ENCODE measurements around the gene PYGB. TPM values are rescaled to one million over a fixed set of nuclear protein-coding genes. Genes with fewer than 3 reads are reported as not detected.

The PYGB gene
- total and polyA plus RNA-seq, 2 experiments from 2014 or later, result 45.3 to 61.1 TPM

DNA sequence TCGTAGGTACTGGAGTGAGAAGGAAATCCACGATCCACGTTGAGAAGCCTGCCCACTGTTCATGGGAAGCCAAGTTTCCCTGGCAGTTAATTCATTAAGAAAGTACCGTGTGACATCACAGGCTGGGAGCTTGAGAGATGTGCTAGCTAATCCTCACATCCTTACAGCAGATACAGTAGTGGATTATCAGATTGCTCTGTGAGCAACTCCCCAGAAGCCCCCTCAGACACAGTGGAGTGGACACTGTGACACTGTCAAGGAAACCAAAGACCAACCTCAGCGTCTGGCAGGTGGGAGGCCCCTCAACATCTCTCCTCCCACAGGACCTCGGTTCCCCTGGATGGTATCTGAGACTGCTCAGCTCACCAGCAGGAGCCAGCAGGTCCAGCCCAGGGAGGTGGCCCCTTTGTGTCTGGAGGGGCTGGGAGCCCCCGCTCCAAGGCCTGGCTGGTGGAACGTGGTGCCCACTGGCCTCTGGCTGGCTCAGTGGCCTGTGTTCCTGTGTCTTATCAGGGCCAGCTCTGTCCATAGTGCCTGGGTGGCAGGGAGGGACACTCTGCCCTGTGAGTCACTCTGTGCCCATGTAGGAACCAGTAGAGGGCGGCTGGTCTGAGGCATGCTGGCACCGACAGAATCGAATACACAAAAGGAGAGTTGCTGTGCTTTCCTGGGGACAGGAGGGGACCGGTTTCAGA is 7.2 kb downstream of the PYGB start:
- Histone ChIP-seq H3K9me2 (replicated peaks; ENCODE audit: insufficient read depth) (no peaks in the 10 kb centered on the region), H3K9me3 (ENCODE audit: low read depth) (no peaks in the 10 kb centered on the region), H4K20me1 (ENCODE audit: insufficient read depth, poor library complexity, severe bottlenecking) (peaks cover 10% of the 10 kb centered on the region), H2AFZ (no peak overlapping the region), H3K27me3 (no peaks in the 10 kb centered on the region), H3K4me3 (no peak overlapping the region), H3K27ac (no peak overlapping the region), H3K4me1 (ENCODE audit: insufficient read depth) (peaks cover 23% of the 10 kb centered on the region), H3K79me2 (peaks cover 91% of the 10 kb centered on the region), H3K36me3 (replicated peaks; ENCODE audit: insufficient read depth, low read depth) (no peaks in the 10 kb centered on the region), H3K4me2 (no peak overlapping the region)
- WGBS (ENCODE audit: low lambda C conversion rate, missing lambda C conversion rate), result 77% methylated on average over 12 of the region's 12 CpGs
- TF ChIP-seq EZH2phosphoT487 (IDR thresholded peaks at IDR 0.05; ENCODE audit: low read depth, severe bottlenecking, unreplicated experiment), result no peak
- TF ChIP-seq, protein P1, sequence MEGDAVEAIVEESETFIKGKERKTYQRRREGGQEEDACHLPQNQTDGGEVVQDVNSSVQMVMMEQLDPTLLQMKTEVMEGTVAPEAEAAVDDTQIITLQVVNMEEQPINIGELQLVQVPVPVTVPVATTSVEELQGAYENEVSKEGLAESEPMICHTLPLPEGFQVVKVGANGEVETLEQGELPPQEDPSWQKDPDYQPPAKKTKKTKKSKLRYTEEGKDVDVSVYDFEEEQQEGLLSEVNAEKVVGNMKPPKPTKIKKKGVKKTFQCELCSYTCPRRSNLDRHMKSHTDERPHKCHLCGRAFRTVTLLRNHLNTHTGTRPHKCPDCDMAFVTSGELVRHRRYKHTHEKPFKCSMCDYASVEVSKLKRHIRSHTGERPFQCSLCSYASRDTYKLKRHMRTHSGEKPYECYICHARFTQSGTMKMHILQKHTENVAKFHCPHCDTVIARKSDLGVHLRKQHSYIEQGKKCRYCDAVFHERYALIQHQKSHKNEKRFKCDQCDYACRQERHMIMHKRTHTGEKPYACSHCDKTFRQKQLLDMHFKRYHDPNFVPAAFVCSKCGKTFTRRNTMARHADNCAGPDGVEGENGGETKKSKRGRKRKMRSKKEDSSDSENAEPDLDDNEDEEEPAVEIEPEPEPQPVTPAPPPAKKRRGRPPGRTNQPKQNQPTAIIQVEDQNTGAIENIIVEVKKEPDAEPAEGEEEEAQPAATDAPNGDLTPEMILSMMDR (IDR thresholded peaks at IDR 0.05; ENCODE audit: poor library complexity), result no peak
- TF ChIP-seq EZH2 (IDR thresholded peaks at IDR 0.05; ENCODE audit: borderline replicate concordance), result no peak
- no peak for DNase-seq (ENCODE audit: low spot score)

DNA sequence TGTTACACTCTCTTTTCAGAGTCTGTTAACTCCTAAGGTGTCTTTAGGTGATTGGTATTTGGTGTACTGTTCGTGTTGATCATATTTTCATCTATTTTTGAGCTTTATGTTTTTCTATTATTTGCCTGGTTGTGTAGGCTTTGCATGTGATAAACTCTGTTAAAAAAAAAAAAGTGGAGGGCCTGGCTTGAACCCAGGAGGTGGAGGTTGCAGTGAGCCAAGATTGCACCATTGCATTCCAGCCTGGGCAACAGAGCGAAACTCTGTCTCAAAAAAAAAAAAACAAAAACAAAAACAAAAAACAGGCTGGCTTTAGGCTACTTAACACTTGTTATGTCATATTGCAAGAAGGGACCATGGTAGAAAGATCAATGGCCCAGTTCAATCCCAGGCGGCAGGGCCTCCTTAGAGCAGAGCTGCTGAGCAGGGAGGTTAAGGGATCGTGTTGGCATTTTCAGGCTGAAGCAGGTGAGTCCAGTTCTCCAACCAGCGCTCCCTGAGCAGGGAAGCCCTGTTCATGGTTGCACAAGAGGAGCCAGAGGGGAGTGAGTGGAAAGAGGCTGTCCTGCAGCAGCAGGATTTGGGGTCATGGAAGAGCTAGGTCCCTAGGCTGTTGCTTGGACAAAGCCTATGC is 8.5 kb downstream of the PYGB start:
- 90% methylated on average over 5 of the region's 5 CpGs for WGBS (ENCODE audit: low lambda C conversion rate, missing lambda C conversion rate)

DNA sequence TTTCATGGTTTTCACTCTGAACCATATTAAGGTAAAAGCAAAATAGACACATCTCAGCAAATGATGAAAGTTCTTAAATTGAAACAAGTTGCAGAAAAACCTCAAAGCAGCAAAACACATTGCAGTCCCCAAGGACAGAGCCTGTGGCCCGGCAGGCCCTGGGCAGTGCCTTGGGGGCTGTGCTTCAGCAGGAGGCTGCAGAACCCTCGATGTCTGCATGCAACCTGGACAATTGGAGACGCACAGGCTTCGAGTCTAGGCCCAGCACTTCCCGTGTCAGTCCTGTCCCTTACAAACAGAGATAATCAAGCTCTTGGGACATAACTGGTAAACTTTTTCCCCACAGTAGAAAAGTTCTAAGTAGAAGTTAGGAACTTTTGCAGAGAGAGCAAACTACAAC is 9.2 kb downstream of the PYGB start:
- peaks cover 15% of the 10 kb centered on the region for H3K4me1 ChIP-seq (ENCODE audit: insufficient read depth)
- no peak for TF ChIP-seq EZH2 (IDR thresholded peaks at IDR 0.05; ENCODE audit: borderline replicate concordance)
- TF ChIP-seq, protein P1 (IDR thresholded peaks at IDR 0.05; ENCODE audit: poor library complexity), result no peak
- TF ChIP-seq EZH2phosphoT487 (IDR thresholded peaks at IDR 0.05; ENCODE audit: low read depth, severe bottlenecking, unreplicated experiment), result no peak
- H3K4me2 ChIP-seq, result no peak overlapping the region
- DNase-seq (ENCODE audit: low spot score), result no peak
- H2AFZ ChIP-seq, result no peak overlapping the region
- H3K79me2 ChIP-seq, result peaks cover 71% of the 10 kb centered on the region
- no peak overlapping the region for H3K27ac ChIP-seq
- no peaks in the 10 kb centered on the region for H3K27me3 ChIP-seq
- WGBS (ENCODE audit: low lambda C conversion rate, missing lambda C conversion rate), result 91% methylated on average over 5 of the region's 5 CpGs
- no peaks in the 10 kb centered on the region for H3K9me2 ChIP-seq (replicated peaks; ENCODE audit: insufficient read depth)
- H4K20me1 ChIP-seq (ENCODE audit: insufficient read depth, poor library complexity, severe bottlenecking), result peaks cover 8% of the 10 kb centered on the region
- no peak overlapping the region for H3K4me3 ChIP-seq
- no peaks in the 10 kb centered on the region for H3K36me3 ChIP-seq (replicated peaks; ENCODE audit: insufficient read depth, low read depth)
- no peaks in the 10 kb centered on the region for H3K9me3 ChIP-seq (ENCODE audit: low read depth)

More for the DNA sequence above, 8.5 kb downstream of the PYGB start:
- Histone ChIP-seq H3K27me3 (no peaks in the 10 kb centered on the region), H4K20me1 (ENCODE audit: insufficient read depth, poor library complexity, severe bottlenecking) (peaks cover 10% of the 10 kb centered on the region), H3K27ac (no peak overlapping the region), H3K9me3 (ENCODE audit: low read depth) (no peaks in the 10 kb centered on the region), H2AFZ (no peak overlapping the region), H3K9me2 (replicated peaks; ENCODE audit: insufficient read depth) (no peaks in the 10 kb centered on the region), H3K79me2 (peaks cover 79% of the 10 kb centered on the region), H3K36me3 (replicated peaks; ENCODE audit: insufficient read depth, low read depth) (no peaks in the 10 kb centered on the region), H3K4me3 (no peak overlapping the region), H3K4me1 (ENCODE audit: insufficient read depth) (peaks cover 15% of the 10 kb centered on the region), H3K4me2 (no peak overlapping the region)
- DNase-seq (ENCODE audit: low spot score), result no peak
- no peak for TF ChIP-seq EZH2 (IDR thresholded peaks at IDR 0.05; ENCODE audit: borderline replicate concordance)
- TF ChIP-seq EZH2phosphoT487 (IDR thresholded peaks at IDR 0.05; ENCODE audit: low read depth, severe bottlenecking, unreplicated experiment), result no peak
- TF ChIP-seq, protein P1 (IDR thresholded peaks at IDR 0.05; ENCODE audit: poor library complexity), result no peak

All from hepatocyte (in vitro differentiated cells).